ENCODE results near the gene ZFP3. TPM values are rescaled to one million over a fixed set of nuclear protein-coding genes. Genes with fewer than 3 reads are reported as not detected.
"Not testable (repeated sequence)": the region's sequence is repeated elsewhere in the genome, so short reads cannot be mapped to it uniquely, and the experiment has no call there.

ZFP3 gene
- total RNA-seq, 1 experiment from 2014 or later: 0.36 TPM

DNA sequence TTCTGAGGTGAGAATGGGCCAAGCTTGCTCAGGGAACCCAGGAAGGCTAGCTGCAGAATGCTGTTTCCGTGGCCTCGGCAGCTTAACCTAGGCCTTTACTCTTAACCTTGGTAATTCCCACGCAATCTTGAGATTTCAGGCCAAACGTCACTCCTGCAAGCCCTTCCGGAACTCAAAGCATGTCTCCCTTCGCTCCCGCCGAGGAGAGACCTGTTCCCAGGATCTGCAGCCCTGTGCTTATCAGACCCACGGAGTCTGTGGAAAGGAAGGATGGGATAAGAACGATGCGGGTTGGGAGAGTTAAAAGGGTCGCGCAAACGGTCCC, 524 bp upstream of the ZFP3 start:
- no peak for DNase-seq (ENCODE audit: low read depth)

DNA sequence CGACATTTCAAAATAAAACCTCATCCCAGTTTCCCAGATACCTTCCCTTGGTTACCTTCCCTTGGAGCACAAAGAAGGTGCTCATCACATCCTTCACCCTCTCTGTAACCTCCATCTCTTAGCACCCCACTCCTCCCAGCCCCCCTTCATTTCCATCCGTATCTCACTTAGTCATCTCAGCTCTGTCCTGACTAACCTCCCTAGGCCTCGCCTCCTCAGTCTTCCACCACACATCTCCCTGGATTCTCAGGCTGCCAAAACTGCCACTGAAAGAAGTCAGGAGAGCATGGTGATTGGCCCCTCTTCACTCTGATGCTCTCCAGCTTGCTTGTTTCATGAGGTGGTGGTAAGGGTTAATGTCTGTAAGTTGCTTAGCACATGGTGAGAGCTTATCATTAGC, 2.3 kb downstream of the ZFP3 start:
- DNase-seq (ENCODE audit: low read depth): no peak

GRCh38 chr17:5092218-5093010, 14.1 kb downstream of the ZFP3 start:
- DNase-seq (ENCODE audit: low read depth): no peak

- no peak for DNase-seq (ENCODE audit: low read depth)
Measured at GRCh38 chr17:5096731-5097100, 18.4 kb downstream of the ZFP3 start.

DNA sequence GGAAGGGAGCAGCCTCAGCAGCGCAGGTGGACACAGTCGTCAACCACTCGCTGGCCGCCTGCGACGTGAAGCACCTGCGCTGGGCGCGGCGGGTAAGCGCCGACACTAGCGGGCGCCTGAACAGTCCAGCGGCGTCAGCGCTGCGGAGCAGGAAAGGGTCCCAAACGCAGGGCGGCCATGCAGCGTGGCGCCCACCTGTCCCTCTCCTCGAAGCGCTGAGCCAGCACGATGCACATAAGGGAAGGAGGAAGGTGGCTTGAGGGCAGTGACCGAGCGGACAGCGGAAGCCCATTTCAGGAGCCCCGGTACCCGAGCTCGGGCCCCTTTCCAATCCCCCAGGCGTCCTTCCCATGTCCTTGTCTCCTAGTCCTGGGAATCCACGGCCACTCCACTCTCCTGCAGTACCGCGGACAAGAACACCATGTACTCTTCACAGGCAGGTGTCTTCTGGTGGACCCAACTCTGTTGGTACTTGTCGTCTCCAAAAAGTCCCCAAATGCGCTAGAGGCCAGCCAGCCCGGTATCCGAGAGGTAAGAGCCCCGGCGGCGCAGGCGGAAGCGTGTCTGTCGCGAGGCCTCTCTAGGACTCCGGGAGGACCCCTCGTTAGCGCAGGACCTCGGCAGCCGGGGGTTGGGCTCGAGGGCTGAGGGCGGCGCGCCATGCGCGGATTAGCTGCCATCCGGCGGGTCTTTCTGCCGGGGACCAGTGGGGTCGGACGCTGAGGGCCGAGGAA, 19.0 kb downstream of the ZFP3 start:
- no peak for DNase-seq (ENCODE audit: low read depth)

GRCh38 chr17:5099271-5099670, 21.0 kb downstream of the ZFP3 start:
- DNase-seq (ENCODE audit: low read depth): no peak

DNA sequence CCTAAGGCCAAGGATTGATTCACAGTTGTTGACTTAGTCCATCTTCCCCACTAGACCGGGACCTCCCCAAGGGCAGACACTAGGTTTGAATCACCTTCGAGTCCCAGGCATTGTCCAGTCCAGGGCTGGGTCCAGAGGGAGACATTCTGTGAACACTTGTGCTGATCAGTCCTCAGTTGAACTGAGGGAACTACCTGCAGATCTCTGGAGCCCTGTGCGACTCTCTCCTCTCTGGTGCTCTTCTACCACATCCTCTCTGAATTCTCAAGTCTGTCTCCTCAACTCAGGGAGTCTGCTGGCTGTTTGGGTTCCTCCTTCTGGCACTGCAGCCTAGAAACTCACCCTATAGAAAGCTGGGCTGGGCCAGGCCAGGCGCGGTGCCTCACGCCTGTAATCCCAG, 22.6 kb downstream of the ZFP3 start:
- no peak for DNase-seq (ENCODE audit: low read depth)

GRCh38 chr17:5110816-5111215, 32.5 kb downstream of the ZFP3 start:
- no peak for DNase-seq (ENCODE audit: low read depth)

GRCh38 chr17:5111402-5112204, 33.3 kb downstream of the ZFP3 start, which contains the start of gene ZNF232:
TSS of gene ZNF232 (minus strand) at chr17:5111878. CDS start at chr17:5111822, 56 bp downstream.
- DNase-seq (ENCODE audit: low read depth): peak; percentile 85

DNA sequence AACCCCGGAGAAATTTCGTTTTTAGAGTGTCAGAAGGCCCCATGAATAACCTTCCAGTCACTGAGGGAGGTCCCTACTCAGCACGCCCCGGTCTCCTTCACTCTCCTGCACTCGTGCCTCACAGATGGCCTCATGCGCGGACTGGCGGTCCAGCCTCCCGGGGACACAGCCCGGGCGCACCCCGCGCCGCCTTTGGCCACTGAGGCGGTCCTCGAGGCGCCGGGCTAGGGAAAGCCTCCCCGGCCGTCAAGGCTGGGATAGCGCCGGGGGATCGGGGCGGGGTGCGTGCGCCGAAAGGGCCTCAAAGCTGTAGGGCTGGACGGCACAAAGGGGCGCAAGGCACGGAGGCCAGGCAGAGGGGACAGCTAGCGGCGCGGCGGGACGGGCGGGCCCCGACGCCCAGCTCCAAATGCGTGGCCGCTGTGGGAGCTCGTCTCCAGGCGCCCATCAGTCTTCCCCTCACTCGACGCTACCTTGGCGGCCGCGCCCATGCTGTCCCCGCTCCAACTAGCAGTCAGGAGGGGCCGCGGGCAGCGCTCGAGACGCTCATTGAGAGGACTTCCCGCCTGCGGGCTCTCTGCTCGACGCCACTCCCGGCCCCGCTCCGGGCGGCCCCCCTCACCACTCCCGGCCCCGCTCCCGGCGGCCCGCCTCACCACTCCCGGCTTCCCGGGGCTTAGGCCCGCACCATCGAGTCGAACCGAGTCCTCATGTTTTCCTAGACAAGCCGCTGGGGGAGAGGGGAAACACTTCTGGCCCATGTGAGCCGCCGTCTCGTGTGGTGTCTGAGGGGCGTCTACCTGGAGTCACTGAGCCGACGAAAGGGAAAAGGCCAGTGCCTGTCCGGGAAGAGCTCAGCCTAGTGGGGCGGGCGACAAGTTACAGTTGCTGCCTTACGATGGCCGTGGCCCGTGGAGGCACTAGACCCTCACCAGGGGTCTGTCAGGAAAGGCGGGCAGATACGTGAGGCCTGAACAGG, 37.7 kb downstream of the ZFP3 start, which contains the start of gene USP6:
USP6 (plus strand) TSS at position 360 of the 979 bp plus-strand sequence. CDS start 14,336 bp downstream, outside the sequence.
- no peak for DNase-seq (ENCODE audit: low read depth)

GRCh38 chr17:5118219-5118618, 40.0 kb downstream of the ZFP3 start:
- no peak for DNase-seq (ENCODE audit: low read depth)

- DNase-seq (ENCODE audit: low read depth): no peak
Measured at GRCh38 chr17:5120036-5120435, 41.8 kb downstream of the ZFP3 start.

DNA sequence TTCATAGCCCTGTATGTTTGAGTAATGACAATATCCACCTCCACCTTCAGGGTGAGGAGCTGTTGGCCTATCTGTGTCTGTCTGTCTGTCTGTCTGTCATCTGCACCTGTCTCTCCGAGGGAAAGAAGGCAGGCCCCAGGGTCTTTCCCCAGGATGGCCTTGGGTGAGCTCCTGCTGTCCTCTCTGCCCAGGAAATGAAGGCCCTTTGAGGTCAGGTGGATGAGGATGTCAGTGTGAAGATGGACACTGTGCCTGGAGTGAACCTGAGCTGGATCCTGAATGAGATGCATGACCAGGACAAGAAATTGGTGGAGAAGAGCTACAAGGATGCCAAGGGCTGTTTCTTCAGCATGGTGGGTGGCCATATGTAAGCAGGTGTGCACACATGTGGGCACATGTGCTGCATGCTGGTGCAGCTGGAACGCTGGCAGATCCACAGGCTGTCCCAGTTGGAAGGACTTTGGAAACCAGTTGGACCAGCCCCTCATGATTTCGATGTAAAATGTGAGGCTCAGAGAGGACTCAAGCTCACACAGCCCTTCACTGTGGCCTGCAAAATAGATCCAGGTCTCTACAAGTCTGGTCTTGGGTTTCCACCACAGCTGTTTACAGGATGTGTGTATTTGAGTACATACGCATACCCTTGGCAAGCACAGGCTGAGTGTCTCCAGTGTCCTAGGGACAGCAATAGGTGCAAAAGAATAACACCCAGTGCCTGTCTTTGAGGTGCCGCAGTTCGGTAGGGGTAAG, 42.3 kb downstream of the ZFP3 start:
- DNase-seq (ENCODE audit: low read depth): not testable (repeated sequence)

GRCh38 chr17:5121186-5121841, 43.0 kb downstream of the ZFP3 start:
- DNase-seq (ENCODE audit: low read depth): no peak

- DNase-seq (ENCODE audit: low read depth): not testable (repeated sequence)
Measured at GRCh38 chr17:5122056-5122455, 43.8 kb downstream of the ZFP3 start.

GRCh38 chr17:5122586-5123342, 44.5 kb downstream of the ZFP3 start:
- no peak for DNase-seq (ENCODE audit: low read depth)

DNA sequence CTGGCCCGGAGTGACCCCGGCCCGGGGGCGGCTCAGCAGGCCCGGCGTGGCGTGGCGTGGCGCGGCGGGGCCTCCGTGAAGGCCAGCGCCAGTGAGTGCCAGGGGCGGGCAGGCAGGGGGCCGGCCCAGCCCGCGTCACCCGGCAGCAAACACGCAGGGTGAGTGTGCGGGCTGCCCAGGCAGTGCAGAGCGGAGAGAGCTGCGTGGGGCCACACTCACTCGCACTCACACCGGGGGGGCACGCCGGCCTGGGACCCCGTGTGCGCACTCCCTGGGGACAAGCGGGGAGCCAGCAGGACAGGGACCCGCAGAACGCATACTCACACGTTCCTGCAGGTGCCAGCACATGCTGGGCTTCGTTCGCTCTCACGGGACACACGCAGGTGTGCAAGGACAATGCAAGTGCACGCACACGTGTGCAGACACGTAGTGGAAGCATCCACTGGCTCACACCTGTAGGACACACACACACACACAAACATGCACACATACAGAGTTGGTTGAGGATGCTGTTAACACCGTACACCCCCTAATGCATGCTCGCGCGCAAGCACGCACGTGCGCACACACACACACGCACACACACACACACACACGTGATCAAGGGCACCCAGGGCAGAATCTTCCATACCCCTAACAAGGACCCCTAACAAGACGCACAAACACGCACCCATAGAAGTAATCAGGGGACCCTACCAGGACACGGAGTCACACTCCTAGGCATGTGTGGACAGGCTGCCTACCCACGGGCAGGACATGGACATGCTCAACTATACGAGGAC, 45.3 kb downstream of the ZFP3 start:
- no peak for DNase-seq (ENCODE audit: low read depth)

DNA sequence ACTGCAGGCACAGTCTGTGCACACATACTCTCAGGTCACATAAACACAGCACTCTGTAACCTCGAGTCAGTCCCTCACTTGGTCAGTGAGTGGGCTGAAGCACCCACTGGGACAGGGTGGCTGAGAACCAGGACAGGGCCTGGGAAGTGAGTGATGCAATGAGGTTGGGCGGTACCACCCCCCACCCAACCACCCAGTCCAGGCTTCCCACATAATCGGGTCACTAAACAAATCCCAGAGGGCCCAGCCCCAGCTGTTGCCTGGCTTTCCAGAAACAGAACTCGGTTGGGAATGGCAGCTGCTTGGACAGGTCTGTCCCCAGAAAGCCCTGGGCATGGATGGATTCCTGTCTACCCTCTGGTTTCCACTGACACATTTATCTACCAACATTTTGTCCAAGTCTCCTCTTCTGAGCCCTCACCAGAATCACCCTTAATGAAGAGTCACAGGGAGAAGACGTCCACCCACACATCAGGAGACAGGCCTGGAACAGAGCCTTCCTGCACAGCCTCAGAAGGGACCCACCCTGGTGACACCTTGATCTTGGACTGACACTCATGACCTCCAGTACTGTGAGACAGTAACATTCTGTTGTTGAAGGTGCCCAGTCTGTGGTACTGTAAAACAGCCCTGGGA, 46.0 kb downstream of the ZFP3 start:
- DNase-seq (ENCODE audit: low read depth): not testable (repeated sequence)
